Caco-2 (cell line): Measurements from ENCODE around the gene SCIN. TPM values are rescaled to one million over a fixed set of nuclear protein-coding genes. Genes with fewer than 3 reads are reported as not detected.

Source experiments
- BruUV-seq: library from RNA; stranded (reverse); fragments of 400-500 nt; replicated peaks from 2 replicates; lab custom pipeline; 2021; lab: Mats Ljungman, UMichigan
- CTCF ChIA-PET: fragments of 300-600 bp; sonication (Branson Sonifier 250); formaldehyde crosslinking; loops from one replicate; lab custom pipeline; 2022; ENCODE audit warnings: antibody characterized with exemption; lab: Charles Lee
- POLR2A ChIA-PET: fragments of 300-600 bp; sonication (Branson Sonifier 250); formaldehyde crosslinking; loops from one replicate; lab custom pipeline; 2022; ENCODE audit warnings: antibody characterized with exemption; lab: Charles Lee
- DNase-seq, 2 experiments: peaks; one replicate each; pipeline versions ENCODE4 v3.0.0 to v3.0.0-alpha.2; 2020 to 2022
- H3K27me3 ChIP-seq: replicated peaks from 2 replicates; pipeline ENCODE4 v1.6.0; 2011; ENCODE audit warnings: low read length; ENCODE audit not compliant: control insufficient read depth, insufficient read depth
- H3K36me3 ChIP-seq: 2 replicates; pipeline ENCODE4 v1.5.1; 2011; ENCODE audit warnings: low read length; ENCODE audit not compliant: control insufficient read depth, insufficient read depth
- H3K4me1 ChIP-seq: fragments of 250-450 bp; sonication (Bioruptor Pico); 2 replicates; pipeline ENCODE4 v1.5.1; 2020; ENCODE audit warnings: mild to moderate bottlenecking
- H3K4me3 ChIP-seq: 2 replicates; pipeline ENCODE4 v1.5.1; 2011; ENCODE audit warnings: low read depth, mild to moderate bottlenecking, control low read depth, low read length
- H3K9me3 ChIP-seq: fragments of 250-450 bp; sonication (Bioruptor Pico); 2 replicates; pipeline ENCODE4 v1.5.1; 2020; ENCODE audit warnings: mild to moderate bottlenecking, moderate library complexity
- H3K27ac Mint-ChIP-seq: one replicate; pipeline ENCODE4 v1.8.0; 2022; ENCODE audit warnings: mixed read lengths; ENCODE audit not compliant: unreplicated experiment
- H3K27me3 Mint-ChIP-seq: one replicate; pipeline ENCODE4 v1.8.0; 2022; ENCODE audit warnings: mixed read lengths; ENCODE audit not compliant: insufficient read depth, unreplicated experiment
- H3K36me3 Mint-ChIP-seq: one replicate; pipeline ENCODE4 v1.8.0; 2022; ENCODE audit warnings: mild to moderate bottlenecking, mixed read lengths; ENCODE audit not compliant: insufficient read depth, unreplicated experiment
- H3K4me1 Mint-ChIP-seq: one replicate; pipeline ENCODE4 v1.8.0; 2022; ENCODE audit warnings: low read depth, mixed read lengths; ENCODE audit not compliant: unreplicated experiment
- H3K4me3 Mint-ChIP-seq: one replicate; pipeline ENCODE4 v1.8.0; 2022; ENCODE audit warnings: mild to moderate bottlenecking, moderate library complexity, mixed read lengths; ENCODE audit not compliant: unreplicated experiment
- H3K9me3 Mint-ChIP-seq: one replicate; pipeline ENCODE4 v1.8.0; 2022; ENCODE audit warnings: mixed read lengths; ENCODE audit not compliant: unreplicated experiment
- CTCF ChIP-seq, 2 experiments: fragments of 200-600 bp in 1 of 2; IDR thresholded peaks; 1 replicate in 1 of 2; 2 replicates in 1 of 2; pipeline versions ENCODE4 v1.5.1 to v1.8.0; 2011 to 2022; ENCODE audit warnings: antibody characterized with exemption in 1 of 2, control low read depth in 1 of 2, inconsistent platforms in 1 of 2, low read depth in 1 of 2, low read length in 1 of 2, mild to moderate bottlenecking in 1 of 2, moderate library complexity in 1 of 2; ENCODE audit not compliant: insufficient read depth in 1 of 2, severe bottlenecking in 1 of 2, unreplicated experiment in 1 of 2
- intact Hi-C: fragments of 100-400 bp; cut with micrococcal nuclease; formaldehyde crosslinking; loops from one replicate; pipeline ENCODE4 v1.10.0; 2022; ENCODE audit not compliant: unreplicated experiment
- total RNA-seq: library from RNA; stranded (reverse); gene quantifications from 2 replicates; pipeline ENCODE4 v1.2.3, GENCODE V29; 2022

The SCIN gene
- total RNA-seq, 1 experiment from 2014 or later = 0.39 TPM

DNA sequence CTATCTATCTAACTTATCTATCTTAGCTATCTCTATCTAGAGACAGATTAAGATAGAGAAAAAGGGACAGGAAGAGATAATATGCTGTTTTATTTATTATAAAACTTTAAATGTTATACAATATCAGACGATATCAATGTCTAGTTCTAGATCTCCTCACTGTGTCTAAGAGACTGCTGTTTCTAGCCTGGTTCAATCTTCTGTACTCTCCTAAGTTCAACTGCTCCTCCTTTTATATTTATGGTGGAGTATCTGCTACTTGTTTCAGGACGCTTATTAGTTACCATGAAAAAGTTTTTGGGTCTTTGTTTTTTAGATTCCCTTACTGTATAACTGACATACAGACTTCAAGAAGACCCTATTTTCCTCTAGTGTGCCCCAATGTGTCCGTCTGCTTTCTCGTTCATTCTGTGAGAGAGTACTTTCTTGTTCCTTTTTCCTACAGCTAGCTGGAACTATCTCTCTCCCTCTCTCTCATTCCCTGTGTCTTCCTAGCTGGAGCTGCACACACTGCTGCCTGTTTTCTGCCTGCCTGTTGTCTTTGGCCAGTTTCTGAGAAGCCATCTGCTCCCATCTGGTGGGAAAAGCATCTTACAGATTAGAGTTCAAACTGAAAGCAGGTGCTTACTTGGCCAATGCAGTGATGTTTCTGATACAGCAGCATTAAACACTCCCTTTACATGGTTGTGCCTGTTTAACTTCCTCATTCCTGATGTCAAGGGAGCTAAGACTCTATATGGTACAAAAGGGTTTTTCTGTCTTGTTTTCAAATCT, 67.5 kb downstream of the SCIN start:
- POLR2A ChIA-PET = no interaction called here
- H3K36me3 ChIP-seq = no peaks in the 10 kb centered on the region
- H3K4me3 ChIP-seq = no peak overlapping the region
- TF ChIP-seq CTCF (IDR thresholded peaks at IDR 0.05; ENCODE audit: insufficient read depth in 1 of 2, low read depth in 1 of 2, low read length in 1 of 2, severe bottlenecking in 1 of 2, unreplicated experiment in 1 of 2) = no peak
- DNase-seq = no peak
- peak overlapping the region; percentile 4 for H3K4me3 Mint-ChIP-seq
- H3K36me3 Mint-ChIP-seq = no peaks in the 10 kb centered on the region
- no peaks in the 10 kb centered on the region for H3K27me3 Mint-ChIP-seq
- H3K27ac Mint-ChIP-seq = peak overlapping the region; percentile 10
- H3K27me3 ChIP-seq = no peaks in the 10 kb centered on the region
- H3K4me1 Mint-ChIP-seq = peaks cover 13% of the 10 kb centered on the region
- BruUV-seq = no TSS peak
- H3K9me3 ChIP-seq = no peaks in the 10 kb centered on the region
- peaks cover 20% of the 10 kb centered on the region; the same call in 1 of the 2 replicates for H3K4me1 ChIP-seq
- CTCF ChIA-PET = interaction anchor here (1.4 kb wide), 1 partner anchor 10 kb away, joined by 3 read pairs; no protein-coding TSS in a partner anchor
- H3K9me3 Mint-ChIP-seq = no peaks in the 10 kb centered on the region
- intact Hi-C loops = no loop called here

DNA sequence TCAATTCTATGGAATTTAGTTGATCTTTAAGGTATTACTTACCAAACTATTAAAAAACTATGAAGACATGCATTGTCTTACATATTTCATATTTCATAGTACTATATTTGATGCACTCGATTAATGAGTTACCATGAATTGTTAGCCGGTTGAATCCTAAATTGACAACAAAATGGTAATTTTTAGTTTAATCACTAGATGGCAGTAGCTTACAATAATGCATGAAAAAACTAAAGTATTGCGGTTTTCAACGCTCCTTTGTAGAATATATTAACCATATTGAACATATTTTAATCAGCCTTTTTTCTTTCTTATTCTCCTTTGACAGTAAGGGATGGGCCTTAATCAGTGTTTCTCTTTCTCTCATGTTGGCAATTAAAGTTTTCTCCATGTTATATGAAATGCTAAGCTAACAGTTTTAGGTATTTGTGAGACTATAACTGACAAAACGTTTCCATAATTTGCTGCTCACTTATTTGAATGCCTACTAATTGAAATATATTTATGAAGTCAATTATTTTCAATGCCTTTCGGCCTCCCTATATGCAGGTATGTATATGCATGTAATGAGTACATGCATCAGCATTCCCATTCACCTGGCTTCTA, 68.4 kb downstream of the SCIN start:
- no peak overlapping the region for H3K27ac Mint-ChIP-seq

More for the DNA sequence above, 68.4 kb downstream of the SCIN start:
- H3K36me3 Mint-ChIP-seq = no peaks in the 10 kb centered on the region
- H3K4me1 Mint-ChIP-seq = peaks cover 13% of the 10 kb centered on the region
- no peaks in the 10 kb centered on the region for H3K27me3 ChIP-seq
- ChIA-PET CTCF (interaction anchor here (1.4 kb wide), 1 partner anchor 9 kb away, joined by 3 read pairs; no protein-coding TSS in a partner anchor), POLR2A (no interaction called here)
- H3K9me3 ChIP-seq = no peaks in the 10 kb centered on the region
- BruUV-seq = no TSS peak
- H3K9me3 Mint-ChIP-seq = no peaks in the 10 kb centered on the region
- peak; percentile 39 to 62 for TF ChIP-seq CTCF (IDR thresholded peaks at IDR 0.05; ENCODE audit: insufficient read depth in 1 of 2, low read depth in 1 of 2, low read length in 1 of 2, severe bottlenecking in 1 of 2, unreplicated experiment in 1 of 2)
- no peak overlapping the region for H3K4me3 Mint-ChIP-seq
- H3K4me1 ChIP-seq = peaks cover 20% of the 10 kb centered on the region; the same call in 1 of the 2 replicates
- no peaks in the 10 kb centered on the region for H3K27me3 Mint-ChIP-seq
- DNase-seq = peak in 1 of 2 experiments; percentile 27
- intact Hi-C loops = no loop called here
- H3K4me3 ChIP-seq = no peak overlapping the region
- H3K36me3 ChIP-seq = no peaks in the 10 kb centered on the region
